ENCODE data around the gene TBC1D2. TPM values are rescaled to one million over a fixed set of nuclear protein-coding genes. Genes with fewer than 3 reads are reported as not detected.

The TBC1D2 gene
- total and polyA plus RNA-seq, 2 of the 13 experiments (the other 11 are each of a cell fraction or from before 2014, with no cell fraction given): 2.0 to 2.8 TPM

DNA sequence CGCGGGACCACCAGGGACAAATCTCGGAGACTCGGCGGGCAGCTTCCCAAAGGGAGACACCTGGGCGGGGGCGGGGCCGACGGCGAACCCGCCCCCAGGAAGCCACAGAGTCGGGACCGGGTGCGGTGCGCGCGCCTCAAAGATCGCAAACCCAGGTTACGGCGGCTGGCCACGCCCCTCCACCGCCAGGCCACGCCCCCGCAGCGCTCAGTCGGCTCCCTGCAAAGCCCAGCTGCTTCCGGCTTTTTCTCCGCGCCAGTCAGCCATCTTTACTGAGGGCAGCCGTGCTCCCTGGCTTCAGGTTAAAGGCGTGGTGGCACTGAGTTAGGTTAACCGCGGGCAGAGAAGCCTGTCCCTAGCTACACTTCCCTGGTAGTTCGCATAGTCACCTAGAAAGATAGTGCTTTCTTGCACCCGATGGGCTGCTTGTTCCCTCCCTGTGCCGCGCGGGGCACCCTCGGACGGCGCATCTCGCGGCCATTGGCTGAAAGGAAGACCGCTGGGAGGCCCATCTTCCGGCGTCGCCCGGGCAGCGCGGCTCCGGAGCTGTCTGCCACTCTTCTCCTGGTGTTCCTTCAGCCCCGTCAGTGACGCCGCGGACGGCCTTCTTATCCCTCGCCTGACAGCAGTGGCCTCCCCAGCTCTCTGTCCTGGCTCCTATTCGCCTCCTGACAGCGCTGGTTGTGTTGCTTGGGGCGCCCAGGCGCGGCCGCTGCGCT, at the start of gene TBC1D2 (continued):
- TF ChIP-seq ZNF746 (CRISPR knock-in tag; IDR thresholded peaks at IDR 0.05): no peak; the same call in 1 of the 2 replicates
- no peak for TF ChIP-seq ZNF3 (CRISPR knock-in tag; IDR thresholded peaks at IDR 0.05)
- TF ChIP-seq, protein P1, sequence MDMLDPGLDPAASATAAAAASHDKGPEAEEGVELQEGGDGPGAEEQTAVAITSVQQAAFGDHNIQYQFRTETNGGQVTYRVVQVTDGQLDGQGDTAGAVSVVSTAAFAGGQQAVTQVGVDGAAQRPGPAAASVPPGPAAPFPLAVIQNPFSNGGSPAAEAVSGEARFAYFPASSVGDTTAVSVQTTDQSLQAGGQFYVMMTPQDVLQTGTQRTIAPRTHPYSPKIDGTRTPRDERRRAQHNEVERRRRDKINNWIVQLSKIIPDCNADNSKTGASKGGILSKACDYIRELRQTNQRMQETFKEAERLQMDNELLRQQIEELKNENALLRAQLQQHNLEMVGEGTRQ (IDR thresholded peaks at IDR 0.05; ENCODE audit: low read depth, low read length): no peak
- TF ChIP-seq, protein P1 (CRISPR knock-in tag; IDR thresholded peaks at IDR 0.05; ENCODE audit: borderline replicate concordance): no peak
- no peak for TF ChIP-seq HMGA1 (CRISPR knock-in tag; conservative IDR thresholded peaks at IDR 0.05)
- peak; percentile 70; the same call in 1 of the 2 replicates for TF ChIP-seq TBX2 (CRISPR knock-in tag; IDR thresholded peaks at IDR 0.05; ENCODE audit: borderline replicate concordance)
- TF ChIP-seq, protein P2, sequence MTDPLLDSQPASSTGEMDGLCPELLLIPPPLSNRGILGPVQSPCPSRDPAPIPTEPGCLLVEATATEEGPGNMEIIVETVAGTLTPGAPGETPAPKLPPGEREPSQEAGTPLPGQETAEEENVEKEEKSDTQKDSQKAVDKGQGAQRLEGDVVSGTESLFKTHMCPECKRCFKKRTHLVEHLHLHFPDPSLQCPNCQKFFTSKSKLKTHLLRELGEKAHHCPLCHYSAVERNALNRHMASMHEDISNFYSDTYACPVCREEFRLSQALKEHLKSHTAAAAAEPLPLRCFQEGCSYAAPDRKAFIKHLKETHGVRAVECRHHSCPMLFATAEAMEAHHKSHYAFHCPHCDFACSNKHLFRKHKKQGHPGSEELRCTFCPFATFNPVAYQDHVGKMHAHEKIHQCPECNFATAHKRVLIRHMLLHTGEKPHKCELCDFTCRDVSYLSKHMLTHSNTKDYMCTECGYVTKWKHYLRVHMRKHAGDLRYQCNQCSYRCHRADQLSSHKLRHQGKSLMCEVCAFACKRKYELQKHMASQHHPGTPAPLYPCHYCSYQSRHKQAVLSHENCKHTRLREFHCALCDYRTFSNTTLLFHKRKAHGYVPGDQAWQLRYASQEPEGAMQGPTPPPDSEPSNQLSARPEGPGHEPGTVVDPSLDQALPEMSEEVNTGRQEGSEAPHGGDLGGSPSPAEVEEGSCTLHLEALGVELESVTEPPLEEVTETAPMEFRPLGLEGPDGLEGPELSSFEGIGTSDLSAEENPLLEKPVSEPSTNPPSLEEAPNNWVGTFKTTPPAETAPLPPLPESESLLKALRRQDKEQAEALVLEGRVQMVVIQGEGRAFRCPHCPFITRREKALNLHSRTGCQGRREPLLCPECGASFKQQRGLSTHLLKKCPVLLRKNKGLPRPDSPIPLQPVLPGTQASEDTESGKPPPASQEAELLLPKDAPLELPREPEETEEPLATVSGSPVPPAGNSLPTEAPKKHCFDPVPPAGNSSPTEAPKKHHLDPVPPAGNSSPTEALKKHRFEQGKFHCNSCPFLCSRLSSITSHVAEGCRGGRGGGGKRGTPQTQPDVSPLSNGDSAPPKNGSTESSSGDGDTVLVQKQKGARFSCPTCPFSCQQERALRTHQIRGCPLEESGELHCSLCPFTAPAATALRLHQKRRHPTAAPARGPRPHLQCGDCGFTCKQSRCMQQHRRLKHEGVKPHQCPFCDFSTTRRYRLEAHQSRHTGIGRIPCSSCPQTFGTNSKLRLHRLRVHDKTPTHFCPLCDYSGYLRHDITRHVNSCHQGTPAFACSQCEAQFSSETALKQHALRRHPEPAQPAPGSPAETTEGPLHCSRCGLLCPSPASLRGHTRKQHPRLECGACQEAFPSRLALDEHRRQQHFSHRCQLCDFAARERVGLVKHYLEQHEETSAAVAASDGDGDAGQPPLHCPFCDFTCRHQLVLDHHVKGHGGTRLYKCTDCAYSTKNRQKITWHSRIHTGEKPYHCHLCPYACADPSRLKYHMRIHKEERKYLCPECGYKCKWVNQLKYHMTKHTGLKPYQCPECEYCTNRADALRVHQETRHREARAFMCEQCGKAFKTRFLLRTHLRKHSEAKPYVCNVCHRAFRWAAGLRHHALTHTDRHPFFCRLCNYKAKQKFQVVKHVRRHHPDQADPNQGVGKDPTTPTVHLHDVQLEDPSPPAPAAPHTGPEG (CRISPR knock-in tag; IDR thresholded peaks at IDR 0.05): no peak
- TF ChIP-seq, protein P3, sequence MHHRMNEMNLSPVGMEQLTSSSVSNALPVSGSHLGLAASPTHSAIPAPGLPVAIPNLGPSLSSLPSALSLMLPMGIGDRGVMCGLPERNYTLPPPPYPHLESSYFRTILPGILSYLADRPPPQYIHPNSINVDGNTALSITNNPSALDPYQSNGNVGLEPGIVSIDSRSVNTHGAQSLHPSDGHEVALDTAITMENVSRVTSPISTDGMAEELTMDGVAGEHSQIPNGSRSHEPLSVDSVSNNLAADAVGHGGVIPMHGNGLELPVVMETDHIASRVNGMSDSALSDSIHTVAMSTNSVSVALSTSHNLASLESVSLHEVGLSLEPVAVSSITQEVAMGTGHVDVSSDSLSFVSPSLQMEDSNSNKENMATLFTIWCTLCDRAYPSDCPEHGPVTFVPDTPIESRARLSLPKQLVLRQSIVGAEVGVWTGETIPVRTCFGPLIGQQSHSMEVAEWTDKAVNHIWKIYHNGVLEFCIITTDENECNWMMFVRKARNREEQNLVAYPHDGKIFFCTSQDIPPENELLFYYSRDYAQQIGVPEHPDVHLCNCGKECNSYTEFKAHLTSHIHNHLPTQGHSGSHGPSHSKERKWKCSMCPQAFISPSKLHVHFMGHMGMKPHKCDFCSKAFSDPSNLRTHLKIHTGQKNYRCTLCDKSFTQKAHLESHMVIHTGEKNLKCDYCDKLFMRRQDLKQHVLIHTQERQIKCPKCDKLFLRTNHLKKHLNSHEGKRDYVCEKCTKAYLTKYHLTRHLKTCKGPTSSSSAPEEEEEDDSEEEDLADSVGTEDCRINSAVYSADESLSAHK (CRISPR knock-in tag; IDR thresholded peaks at IDR 0.05; ENCODE audit: borderline replicate concordance): no peak
- no peak for TF ChIP-seq PLRG1 (conservative IDR thresholded peaks at IDR 0.05)
- TF ChIP-seq ZNF598 (CRISPR knock-in tag; IDR thresholded peaks at IDR 0.05; ENCODE audit: borderline replicate concordance): peak; percentile 76; the same call in 1 of the 2 replicates
- TF ChIP-seq, protein P4, sequence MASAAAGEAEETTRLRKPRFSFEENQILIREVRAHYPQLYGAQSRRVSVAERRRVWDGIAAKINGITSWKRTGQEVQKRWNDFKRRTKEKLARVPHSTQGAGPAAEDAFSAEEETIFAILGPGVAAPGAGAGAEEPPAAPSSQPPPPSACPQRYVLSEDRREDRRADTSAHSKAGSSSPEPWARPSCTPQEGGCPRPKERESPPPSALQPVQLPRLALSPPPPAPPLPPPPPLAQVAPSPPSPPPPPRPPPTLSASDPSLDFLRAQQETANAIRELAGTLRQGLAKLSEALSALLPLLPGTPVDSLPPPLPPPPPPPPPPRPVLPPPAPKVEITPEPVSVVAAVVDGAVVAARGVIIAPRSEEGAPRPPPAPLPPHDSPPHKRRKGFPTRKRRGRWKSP (CRISPR knock-in tag; IDR thresholded peaks at IDR 0.05): no peak; the same call in 1 of the 2 replicates
- TF ChIP-seq SP2 (CRISPR knock-in tag; IDR thresholded peaks at IDR 0.05): peak; percentile 64
- no peak for TF ChIP-seq GPN1 (CRISPR knock-in tag; IDR thresholded peaks at IDR 0.05; ENCODE audit: borderline replicate concordance)
- TF ChIP-seq, protein P5, sequence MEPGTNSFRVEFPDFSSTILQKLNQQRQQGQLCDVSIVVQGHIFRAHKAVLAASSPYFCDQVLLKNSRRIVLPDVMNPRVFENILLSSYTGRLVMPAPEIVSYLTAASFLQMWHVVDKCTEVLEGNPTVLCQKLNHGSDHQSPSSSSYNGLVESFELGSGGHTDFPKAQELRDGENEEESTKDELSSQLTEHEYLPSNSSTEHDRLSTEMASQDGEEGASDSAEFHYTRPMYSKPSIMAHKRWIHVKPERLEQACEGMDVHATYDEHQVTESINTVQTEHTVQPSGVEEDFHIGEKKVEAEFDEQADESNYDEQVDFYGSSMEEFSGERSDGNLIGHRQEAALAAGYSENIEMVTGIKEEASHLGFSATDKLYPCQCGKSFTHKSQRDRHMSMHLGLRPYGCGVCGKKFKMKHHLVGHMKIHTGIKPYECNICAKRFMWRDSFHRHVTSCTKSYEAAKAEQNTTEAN (CRISPR knock-in tag; conservative IDR thresholded peaks at IDR 0.05): no peak; the same call in 1 of the 2 replicates
- TF ChIP-seq HCFC1 (IDR thresholded peaks at IDR 0.05; ENCODE audit: low read depth, low read length): peak; percentile 59

All from HepG2 (cell line).